ENCODE measurements around the gene EPG5.

The EPG5 gene

DNA sequence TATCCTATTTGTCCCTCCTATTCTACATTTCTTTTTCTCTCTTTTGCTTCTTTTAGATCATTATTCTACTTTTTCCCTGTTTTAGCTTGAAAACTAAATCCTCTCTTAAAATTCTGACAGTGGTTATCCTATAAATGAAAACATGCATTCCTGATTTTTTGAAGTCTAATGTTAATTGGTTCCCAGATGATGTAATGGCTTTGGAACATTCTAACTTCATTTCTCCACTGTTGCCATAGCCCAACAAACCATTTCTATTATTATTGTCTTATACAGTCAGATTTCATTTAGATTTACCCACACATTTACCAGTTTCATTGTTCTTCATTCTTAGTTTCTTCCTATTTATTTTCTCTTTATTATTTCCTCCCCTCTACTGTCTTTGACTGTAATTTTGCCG lies 105.2 kb downstream of the EPG5 start:
- Histone ChIP-seq H3K36me3 (ENCODE audit: insufficient read depth, low read length) (peaks cover 71% of the 10 kb centered on the region), H2AFZ (ENCODE audit: low read length) (no peak overlapping the region), H3K9me2 (ENCODE audit: low read depth, low read length) (no peaks in the 10 kb centered on the region), H3K4me1 (ENCODE audit: insufficient read depth, low read length, severe bottlenecking) (no peaks in the 10 kb centered on the region), H3K9ac (ENCODE audit: low read length) (no peak overlapping the region), H3K4me2 (ENCODE audit: low read length) (no peak overlapping the region), H3F3A (ENCODE audit: insufficient read depth, low read length) (no peaks in the 10 kb centered on the region), H3K9me3 (ENCODE audit: low read length) (no peaks in the 10 kb centered on the region), H4K20me1 (ENCODE audit: insufficient read depth, low read length) (no peaks in the 10 kb centered on the region), H3K79me2 (ENCODE audit: insufficient read depth, low read length) (no peaks in the 10 kb centered on the region), H3K27ac (ENCODE audit: low read depth, low read length, poor library complexity, severe bottlenecking) (no peak overlapping the region), H3K4me3 (ENCODE audit: low read depth, low read length, poor library complexity, severe bottlenecking) (no peak overlapping the region), H3K27me3 (ENCODE audit: insufficient read depth, low read length) (no peaks in the 10 kb centered on the region)
- no peak for TF ChIP-seq EZH2 (IDR thresholded peaks at IDR 0.05; ENCODE audit: borderline replicate concordance, low read length)
- TF ChIP-seq, protein P1, sequence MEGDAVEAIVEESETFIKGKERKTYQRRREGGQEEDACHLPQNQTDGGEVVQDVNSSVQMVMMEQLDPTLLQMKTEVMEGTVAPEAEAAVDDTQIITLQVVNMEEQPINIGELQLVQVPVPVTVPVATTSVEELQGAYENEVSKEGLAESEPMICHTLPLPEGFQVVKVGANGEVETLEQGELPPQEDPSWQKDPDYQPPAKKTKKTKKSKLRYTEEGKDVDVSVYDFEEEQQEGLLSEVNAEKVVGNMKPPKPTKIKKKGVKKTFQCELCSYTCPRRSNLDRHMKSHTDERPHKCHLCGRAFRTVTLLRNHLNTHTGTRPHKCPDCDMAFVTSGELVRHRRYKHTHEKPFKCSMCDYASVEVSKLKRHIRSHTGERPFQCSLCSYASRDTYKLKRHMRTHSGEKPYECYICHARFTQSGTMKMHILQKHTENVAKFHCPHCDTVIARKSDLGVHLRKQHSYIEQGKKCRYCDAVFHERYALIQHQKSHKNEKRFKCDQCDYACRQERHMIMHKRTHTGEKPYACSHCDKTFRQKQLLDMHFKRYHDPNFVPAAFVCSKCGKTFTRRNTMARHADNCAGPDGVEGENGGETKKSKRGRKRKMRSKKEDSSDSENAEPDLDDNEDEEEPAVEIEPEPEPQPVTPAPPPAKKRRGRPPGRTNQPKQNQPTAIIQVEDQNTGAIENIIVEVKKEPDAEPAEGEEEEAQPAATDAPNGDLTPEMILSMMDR (IDR thresholded peaks at IDR 0.05; ENCODE audit: low read length) = no peak

GRCh38 chr18:45860971-45861370 lies 106.2 kb downstream of the EPG5 start:
- no peak for TF ChIP-seq EZH2 (IDR thresholded peaks at IDR 0.05; ENCODE audit: borderline replicate concordance, low read length)
- TF ChIP-seq, protein P1 (IDR thresholded peaks at IDR 0.05; ENCODE audit: low read length) = no peak
- Histone ChIP-seq H3K9me2 (ENCODE audit: low read depth, low read length) (no peaks in the 10 kb centered on the region), H3K27ac (ENCODE audit: low read depth, low read length, poor library complexity, severe bottlenecking) (no peak overlapping the region), H3K4me2 (ENCODE audit: low read length) (no peak overlapping the region), H2AFZ (ENCODE audit: low read length) (no peak overlapping the region), H3K36me3 (ENCODE audit: insufficient read depth, low read length) (peaks cover 72% of the 10 kb centered on the region), H3K9ac (ENCODE audit: low read length) (no peak overlapping the region), H4K20me1 (ENCODE audit: insufficient read depth, low read length) (no peaks in the 10 kb centered on the region), H3K9me3 (ENCODE audit: low read length) (no peaks in the 10 kb centered on the region), H3K4me3 (ENCODE audit: low read depth, low read length, poor library complexity, severe bottlenecking) (no peak overlapping the region), H3K79me2 (ENCODE audit: insufficient read depth, low read length) (no peaks in the 10 kb centered on the region), H3K4me1 (ENCODE audit: insufficient read depth, low read length, severe bottlenecking) (no peaks in the 10 kb centered on the region), H3F3A (ENCODE audit: insufficient read depth, low read length) (no peaks in the 10 kb centered on the region), H3K27me3 (ENCODE audit: insufficient read depth, low read length) (no peaks in the 10 kb centered on the region)

GRCh38 chr18:45860492-45860891 lies 106.6 kb downstream of the EPG5 start:
- peaks cover 73% of the 10 kb centered on the region for H3K36me3 ChIP-seq (ENCODE audit: insufficient read depth, low read length)
- TF ChIP-seq, protein P1 (IDR thresholded peaks at IDR 0.05; ENCODE audit: low read length) = no peak
- TF ChIP-seq EZH2 (IDR thresholded peaks at IDR 0.05; ENCODE audit: borderline replicate concordance, low read length) = no peak
- no peak overlapping the region for H3K4me3 ChIP-seq (ENCODE audit: low read depth, low read length, poor library complexity, severe bottlenecking)

More at GRCh38 chr18:45860492-45860891, 106.6 kb downstream of the EPG5 start:
- no peaks in the 10 kb centered on the region for H3K4me1 ChIP-seq (ENCODE audit: insufficient read depth, low read length, severe bottlenecking)
- H3K27ac ChIP-seq (ENCODE audit: low read depth, low read length, poor library complexity, severe bottlenecking) = no peak overlapping the region
- no peaks in the 10 kb centered on the region for H4K20me1 ChIP-seq (ENCODE audit: insufficient read depth, low read length)
- H3F3A ChIP-seq (ENCODE audit: insufficient read depth, low read length) = no peaks in the 10 kb centered on the region
- no peaks in the 10 kb centered on the region for H3K79me2 ChIP-seq (ENCODE audit: insufficient read depth, low read length)
- H3K9me2 ChIP-seq (ENCODE audit: low read depth, low read length) = no peaks in the 10 kb centered on the region
- no peaks in the 10 kb centered on the region for H3K27me3 ChIP-seq (ENCODE audit: insufficient read depth, low read length)
- no peak overlapping the region for H3K4me2 ChIP-seq (ENCODE audit: low read length)
- no peak overlapping the region for H2AFZ ChIP-seq (ENCODE audit: low read length)
- no peaks in the 10 kb centered on the region for H3K9me3 ChIP-seq (ENCODE audit: low read length)
- H3K9ac ChIP-seq (ENCODE audit: low read length) = no peak overlapping the region

Data from OCI-LY1 (cell line).